CD14-positive monocyte (primary cell): Measurements from ENCODE around the gene DPP7. TPM values are rescaled to one million over a fixed set of nuclear protein-coding genes. Genes with fewer than 3 reads are reported as not detected.

Experiments used
- DNase-seq, 3 donors: peaks; one replicate each; pipeline ENCODE4 v3.0.0-alpha.2; 2011 to 2022
- H2AFZ ChIP-seq: 2 replicates; pipeline ENCODE4 v1.6.0; 2012; ENCODE audit warnings: mild to moderate bottlenecking, low read depth, low read length, inconsistent platforms; ENCODE audit not compliant: insufficient read depth, poor library complexity, severe bottlenecking
- H3K27ac ChIP-seq, 2 donors: 1 replicate in 1 of 2; 2 replicates in 1 of 2; pipeline ENCODE4 v1.5.1; 2012 to 2013; ENCODE audit warnings: low read length in 2 of 2, control low read depth in 1 of 2, inconsistent platforms in 1 of 2, low read depth in 1 of 2, mild to moderate bottlenecking in 1 of 2
- H3K27me3 ChIP-seq, 2 donors: one replicate each; pipeline versions ENCODE4 v1.6.0 to v1.6.1; 2011 to 2013; ENCODE audit warnings: low read length in 2 of 2; ENCODE audit not compliant: control insufficient read depth in 2 of 2, insufficient read depth in 2 of 2
- H3K36me3 ChIP-seq, 2 donors: replicated peaks in 1 of 2; 1 replicate in 1 of 2; 2 replicates in 1 of 2; pipeline versions ENCODE4 v1.5.1 to v1.6.1; 2012 to 2013; ENCODE audit warnings: low read length in 2 of 2, control low read depth in 1 of 2, inconsistent platforms in 1 of 2, mild to moderate bottlenecking in 1 of 2; ENCODE audit not compliant: insufficient read depth in 2 of 2, control insufficient read depth in 1 of 2
- H3K4me1 ChIP-seq, 2 donors: 1 replicate in 1 of 2; 2 replicates in 1 of 2; pipeline versions ENCODE4 v1.5.1 to v1.6.1; 2012 to 2013; ENCODE audit warnings: low read length in 2 of 2, control low read depth in 1 of 2, inconsistent platforms in 1 of 2, mild to moderate bottlenecking in 1 of 2, moderate library complexity in 1 of 2; ENCODE audit not compliant: insufficient read depth in 2 of 2, control insufficient read depth in 1 of 2
- H3K4me2 ChIP-seq: replicated peaks from 2 replicates; pipeline ENCODE3; 2012; ENCODE audit warnings: low read length, moderate library complexity, mild to moderate bottlenecking; ENCODE audit not compliant: poor library complexity, severe bottlenecking; ENCODE audit errors: extremely low read depth
- H3K4me3 ChIP-seq, 3 experiments: fragments of 200-600 bp in 1 of 3; sonication (generic) in 1 of 3; replicated peaks in 1 of 3; 1 replicate in 2 of 3; 2 replicates in 1 of 3; pipeline ENCODE4 v1.5.1; 2011 to 2013; ENCODE audit warnings: low read length in 3 of 3, mild to moderate bottlenecking in 3 of 3, control low read depth in 2 of 3, low read depth in 2 of 3, inconsistent platforms in 1 of 3, moderate library complexity in 1 of 3
- H3K79me2 ChIP-seq: 2 replicates; pipeline ENCODE4 v1.6.0; 2012; ENCODE audit warnings: mild to moderate bottlenecking, control low read depth, inconsistent platforms, low read length, moderate library complexity; ENCODE audit not compliant: insufficient read depth
- H3K9ac ChIP-seq: 2 replicates; pipeline ENCODE4 v1.6.0; 2017; ENCODE audit warnings: low read length, mild to moderate bottlenecking; ENCODE audit not compliant: insufficient read depth, poor library complexity, severe bottlenecking
- H3K9me3 ChIP-seq, 2 donors: replicated peaks in 1 of 2; 1 replicate in 1 of 2; 2 replicates in 1 of 2; pipeline versions ENCODE4 v1.5.1 to v1.6.1; 2012 to 2013; ENCODE audit warnings: low read length in 2 of 2, control low read depth in 1 of 2; ENCODE audit not compliant: control insufficient read depth in 1 of 2, insufficient read depth in 1 of 2
- H4K20me1 ChIP-seq: 2 replicates; pipeline ENCODE4 v1.6.0; 2012; ENCODE audit warnings: mild to moderate bottlenecking, low read length, control low read depth, moderate library complexity; ENCODE audit not compliant: insufficient read depth
- H3K27ac Mint-ChIP-seq, 7 donors: one replicate each; pipeline ENCODE4 v1.8.0; 2020; ENCODE audit warnings: mild to moderate bottlenecking in 7 of 7, mixed read lengths in 7 of 7, moderate library complexity in 6 of 7, inconsistent platforms in 2 of 7
- H3K27me3 Mint-ChIP-seq, 3 donors: one replicate each; pipeline ENCODE4 v1.8.0; 2021 to 2022; ENCODE audit warnings: low read depth in 3 of 3, mild to moderate bottlenecking in 3 of 3, mixed read lengths in 3 of 3, moderate library complexity in 3 of 3, inconsistent platforms in 1 of 3
- H3K36me3 Mint-ChIP-seq, 2 donors: one replicate each; pipeline ENCODE4 v1.8.0; 2020; ENCODE audit warnings: mixed read lengths in 2 of 2, inconsistent platforms in 1 of 2, mild to moderate bottlenecking in 1 of 2
- H3K4me1 Mint-ChIP-seq: one replicate; pipeline ENCODE4 v1.8.0; 2020; ENCODE audit warnings: mild to moderate bottlenecking, mixed read lengths
- H3K4me3 Mint-ChIP-seq, 2 donors: one replicate each; pipeline ENCODE4 v1.8.0; 2020; ENCODE audit warnings: mild to moderate bottlenecking in 2 of 2, mixed read lengths in 2 of 2, moderate library complexity in 1 of 2
- H3K9me3 Mint-ChIP-seq, 7 donors: one replicate each; pipeline ENCODE4 v1.8.0; 2020 to 2022; ENCODE audit warnings: mixed read lengths in 7 of 7, mild to moderate bottlenecking in 6 of 7, moderate library complexity in 6 of 7, inconsistent platforms in 2 of 7
- CTCF ChIP-seq: fragments of 200-600 bp; IDR thresholded peaks from one replicate; pipeline ENCODE4 v1.8.0; 2022; ENCODE audit warnings: antibody characterized with exemption, mild to moderate bottlenecking
- WGBS: methylation state at CpG from one replicate; pipeline ENCODE4 v1.1.5; 2013; ENCODE audit warnings: missing lambda C conversion rate; ENCODE audit not compliant: insufficient coverage; 5-methylcytosine and 5-hydroxymethylcytosine counted together
- intact Hi-C, 2 donors: fragments of 100-400 bp; cut with micrococcal nuclease; formaldehyde crosslinking; loops; one replicate each; pipeline versions ENCODE4 v1.15.0 to v1.15.1; 2023
- polyA plus RNA-seq, 3 donors: library from polyadenylated mRNA; depleted of rRNA in 1 of 3; unstranded in 2 of 3; stranded (reverse) in 1 of 3; fragments of 300-500 nt in 2 of 3; fragments of >200 nt in 1 of 3; fragmentation: Illumina TruSeq in 2 of 3; gene quantifications; 1 replicate in 2 of 3; 2 replicates in 1 of 3; pipeline ENCODE4 v1.2.3, GENCODE V29; 2012 to 2021

Gene DPP7
- polyA plus RNA-seq, 3 donors, result 68.3 to 287 (median 150) TPM

GRCh38 chr9:137089232-137089947, 25.1 kb downstream of the DPP7 start:
- H3K4me1 ChIP-seq, result peaks cover 23 to 28% of the 10 kb centered on the region in 2 donors
- peaks cover 27% of the 10 kb centered on the region for H3K4me1 Mint-ChIP-seq
- H3K27ac ChIP-seq, result no peak overlapping the region
- DNase-seq, result no peak
- peak overlapping the region in 1 of 7 donors; percentile 25 for H3K27ac Mint-ChIP-seq
- H3K9ac ChIP-seq, result no peak overlapping the region
- H3K79me2 ChIP-seq, result peaks cover 4% of the 10 kb centered on the region
- intact Hi-C loops, result no loop called here
- H4K20me1 ChIP-seq, result no peaks in the 10 kb centered on the region
- H3K4me3 ChIP-seq, result no peak overlapping the region
- no peaks in the 10 kb centered on the region for H3K9me3 ChIP-seq
- H3K4me2 ChIP-seq, result no peak overlapping the region
- 96% methylated on average over 9 of the region's 11 CpGs for WGBS
- H3K4me3 Mint-ChIP-seq, result no peak overlapping the region
- peaks cover 0 to 9% (median 0%) of the 10 kb centered on the region in 7 donors for H3K9me3 Mint-ChIP-seq
- TF ChIP-seq CTCF, result no peak
- no peak overlapping the region for H2AFZ ChIP-seq
- peaks cover 32 to 55% of the 10 kb centered on the region in 2 donors for H3K36me3 Mint-ChIP-seq
- H3K36me3 ChIP-seq, result peaks cover 5 to 35% of the 10 kb centered on the region in 2 donors
- no peaks in the 10 kb centered on the region for H3K27me3 ChIP-seq
- peaks cover 1 to 3% (median 3%) of the 10 kb centered on the region in 3 donors for H3K27me3 Mint-ChIP-seq

- DNase-seq, result no peak
- H3K27me3 Mint-ChIP-seq, result peaks cover 1 to 3% (median 1%) of the 10 kb centered on the region in 3 donors
- H3K9me3 Mint-ChIP-seq, result peaks cover 0 to 9% (median 0%) of the 10 kb centered on the region in 7 donors
- no CpG with 5 or more reads among the region's 5 CpGs for WGBS
- Histone ChIP-seq H3K4me2 (peak overlapping the region; percentile 92), H4K20me1 (no peaks in the 10 kb centered on the region), H3K4me3 (peak overlapping the region in 1 of 3 experiments; percentile 77), H3K9me3 (no peaks in the 10 kb centered on the region), H2AFZ (peak overlapping the region; percentile 87), H3K27ac (no peak overlapping the region), H3K79me2 (peaks cover 4% of the 10 kb centered on the region), H3K9ac (no peak overlapping the region), H3K4me1 (peaks cover 23 to 28% of the 10 kb centered on the region in 2 donors), H3K36me3 (peaks cover 12 to 35% of the 10 kb centered on the region in 2 donors), H3K27me3 (no peaks in the 10 kb centered on the region)
- no peak for TF ChIP-seq CTCF
- no peak overlapping the region for H3K4me3 Mint-ChIP-seq
- peaks cover 30% of the 10 kb centered on the region for H3K4me1 Mint-ChIP-seq
- intact Hi-C loops, result no loop called here
- peaks cover 33 to 51% of the 10 kb centered on the region in 2 donors for H3K36me3 Mint-ChIP-seq
- peak overlapping the region; percentile 44 to 97 (median 95) for H3K27ac Mint-ChIP-seq
These were observed 26.4 kb downstream of the DPP7 start for GRCh38 chr9:137088121-137088520.
